GM21526 (cell line): Measurements from ENCODE around the gene MROH7.
"Not testable (repeated sequence)": the region's sequence is repeated elsewhere in the genome, so short reads cannot be mapped to it uniquely, and the experiment has no call there.

Experiments used
- ATAC-seq: cut with Tn5 transposase; IDR thresholded peaks from one replicate; pipeline ENCODE4 v1.9.1; 2021; ENCODE audit warnings: moderate library complexity; ENCODE audit not compliant: unreplicated experiment, low FRiP score

The MROH7 gene

GRCh38 chr1:54609301-54609921 is 32.2 kb upstream of the MROH7 start:
- no peak for ATAC-seq

DNA sequence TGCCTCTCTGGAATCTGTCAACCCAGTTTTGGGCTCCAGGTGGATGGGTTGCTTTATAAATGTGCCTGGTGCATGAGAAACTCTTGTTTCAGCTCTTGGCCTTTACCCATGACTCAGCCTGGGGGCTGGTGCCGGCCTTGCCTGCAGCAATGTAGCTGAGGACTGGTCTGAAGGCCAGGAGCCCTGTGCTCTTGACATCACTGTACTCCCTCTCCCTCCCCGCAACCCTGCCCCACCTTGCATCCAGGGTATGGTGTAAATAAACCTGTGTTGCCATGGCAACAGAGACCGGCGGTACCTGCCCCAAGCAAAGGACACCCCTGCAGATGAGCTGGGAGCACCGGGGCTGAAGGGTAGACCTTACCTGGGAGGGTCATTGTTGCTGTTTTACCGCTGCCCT is 31.5 kb upstream of the MROH7 start:
- ATAC-seq, result no peak

DNA sequence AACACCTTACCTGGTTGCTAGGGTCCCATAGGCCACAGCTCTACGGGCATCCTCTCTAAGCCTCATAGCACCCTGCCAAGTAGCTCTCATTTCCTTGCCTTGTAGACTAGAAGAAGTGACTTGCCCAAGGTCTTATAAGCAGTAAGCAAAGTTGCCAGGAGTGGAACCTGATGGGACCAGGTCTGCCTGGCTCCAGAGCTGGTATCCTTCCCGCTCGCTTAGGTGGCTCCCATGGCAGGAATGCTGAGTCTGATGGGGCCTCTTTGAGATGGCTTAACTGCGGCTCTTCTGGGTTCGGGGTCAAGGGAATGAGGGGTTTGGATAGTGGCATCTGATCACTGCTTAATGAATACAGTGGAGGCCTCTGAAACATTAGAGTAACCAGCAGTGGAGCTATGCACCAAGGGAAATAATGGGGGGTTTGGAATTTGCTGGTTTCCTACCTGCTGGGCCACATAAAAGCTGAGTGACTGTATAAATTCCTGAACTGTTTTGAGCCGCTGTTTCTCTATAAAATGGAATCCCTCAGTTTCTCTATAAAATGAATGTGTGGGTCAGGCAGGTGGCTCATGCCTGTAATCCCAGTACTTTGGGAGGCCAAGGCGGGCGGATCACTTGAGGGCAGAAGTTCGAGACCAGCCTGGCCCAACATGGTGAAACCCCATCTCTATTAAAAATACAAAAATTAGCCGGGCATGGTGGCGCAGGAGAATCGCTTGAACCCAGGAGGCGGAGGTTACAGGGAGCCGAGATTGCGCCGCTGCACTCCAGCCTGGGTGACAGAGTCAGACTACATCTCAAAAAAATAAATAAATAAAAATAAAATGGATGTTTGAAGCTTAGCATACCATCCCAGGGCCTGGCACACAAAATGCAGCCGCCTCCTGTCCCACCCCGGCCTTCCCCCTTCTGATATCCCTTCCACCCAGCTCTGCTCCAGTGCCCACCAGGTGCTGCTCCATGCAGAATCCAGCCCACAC is 30.7 kb upstream of the MROH7 start:
- no peak for ATAC-seq

DNA sequence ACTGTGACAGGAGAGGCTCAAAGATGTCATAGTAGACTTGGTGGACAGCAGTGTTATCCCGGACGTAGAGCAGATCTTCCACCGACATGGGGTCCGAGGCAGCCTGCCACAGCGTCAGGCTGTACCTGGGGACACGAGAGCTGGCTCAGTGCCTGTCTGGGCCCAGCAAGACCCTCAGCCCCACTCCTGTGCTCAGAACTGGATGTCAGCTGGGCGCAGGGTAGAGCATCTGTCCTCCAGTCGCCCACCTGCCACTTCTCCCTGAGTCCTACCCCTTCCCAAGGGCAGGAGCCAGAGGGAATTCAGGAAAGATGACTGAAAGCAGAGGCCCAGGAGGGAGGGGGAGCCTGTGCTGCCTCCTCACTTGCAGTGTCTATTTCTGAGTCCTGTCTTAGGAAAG is 30.0 kb upstream of the MROH7 start:
- ATAC-seq, result no peak

GRCh38 chr1:54614024-54614423 is 27.6 kb upstream of the MROH7 start:
- ATAC-seq, result no peak

GRCh38 chr1:54614563-54614962 is 27.0 kb upstream of the MROH7 start:
- no peak for ATAC-seq

GRCh38 chr1:54615531-54616279 is 25.9 kb upstream of the MROH7 start:
- no peak for ATAC-seq

- no peak for ATAC-seq
Measured at GRCh38 chr1:54619749-54620148, 21.8 kb upstream of the MROH7 start.

DNA sequence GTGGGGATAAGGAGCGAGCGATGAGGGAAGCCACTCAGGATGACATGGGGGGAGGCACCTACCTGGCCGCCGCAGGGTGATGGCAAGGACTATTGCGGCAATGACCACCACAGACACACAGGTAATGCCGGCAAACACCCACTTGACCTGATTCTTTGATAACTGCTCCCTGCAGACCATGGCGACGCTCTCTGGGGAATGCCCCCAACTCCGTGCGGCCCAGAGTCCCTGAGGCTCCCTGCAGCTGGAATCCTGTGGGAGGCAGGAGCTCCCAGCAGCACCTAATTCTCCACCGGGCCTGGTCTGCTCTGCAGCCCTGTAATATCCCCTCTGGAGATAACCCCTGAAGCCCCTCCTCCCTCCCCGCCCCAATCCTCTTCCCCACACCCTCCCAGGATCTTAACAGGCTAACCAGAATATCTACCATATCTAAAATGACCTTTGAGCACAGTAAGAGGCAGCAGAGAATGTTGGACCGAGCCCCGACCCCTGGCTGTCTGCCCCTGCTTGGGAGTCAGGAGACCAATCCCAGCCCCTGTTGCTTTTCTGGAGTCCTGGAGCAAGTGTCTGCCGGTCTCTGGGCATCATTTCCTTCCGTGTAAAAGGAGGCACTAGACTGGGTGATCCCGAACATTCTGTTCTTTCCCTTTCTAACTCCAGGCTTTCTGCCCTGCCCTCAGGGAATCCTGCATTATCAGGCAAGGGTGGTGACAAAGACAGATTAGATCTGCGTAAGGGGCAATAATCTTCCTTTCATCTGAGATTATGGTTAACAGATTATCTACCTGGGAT is 18.2 kb upstream of the MROH7 start, which contains the start of gene FAM151A:
FAM151A (minus strand) TSS at position 310 of the 792 bp plus-strand sequence; CDS start at position 180, 130 bp downstream.
- no peak for ATAC-seq

DNA sequence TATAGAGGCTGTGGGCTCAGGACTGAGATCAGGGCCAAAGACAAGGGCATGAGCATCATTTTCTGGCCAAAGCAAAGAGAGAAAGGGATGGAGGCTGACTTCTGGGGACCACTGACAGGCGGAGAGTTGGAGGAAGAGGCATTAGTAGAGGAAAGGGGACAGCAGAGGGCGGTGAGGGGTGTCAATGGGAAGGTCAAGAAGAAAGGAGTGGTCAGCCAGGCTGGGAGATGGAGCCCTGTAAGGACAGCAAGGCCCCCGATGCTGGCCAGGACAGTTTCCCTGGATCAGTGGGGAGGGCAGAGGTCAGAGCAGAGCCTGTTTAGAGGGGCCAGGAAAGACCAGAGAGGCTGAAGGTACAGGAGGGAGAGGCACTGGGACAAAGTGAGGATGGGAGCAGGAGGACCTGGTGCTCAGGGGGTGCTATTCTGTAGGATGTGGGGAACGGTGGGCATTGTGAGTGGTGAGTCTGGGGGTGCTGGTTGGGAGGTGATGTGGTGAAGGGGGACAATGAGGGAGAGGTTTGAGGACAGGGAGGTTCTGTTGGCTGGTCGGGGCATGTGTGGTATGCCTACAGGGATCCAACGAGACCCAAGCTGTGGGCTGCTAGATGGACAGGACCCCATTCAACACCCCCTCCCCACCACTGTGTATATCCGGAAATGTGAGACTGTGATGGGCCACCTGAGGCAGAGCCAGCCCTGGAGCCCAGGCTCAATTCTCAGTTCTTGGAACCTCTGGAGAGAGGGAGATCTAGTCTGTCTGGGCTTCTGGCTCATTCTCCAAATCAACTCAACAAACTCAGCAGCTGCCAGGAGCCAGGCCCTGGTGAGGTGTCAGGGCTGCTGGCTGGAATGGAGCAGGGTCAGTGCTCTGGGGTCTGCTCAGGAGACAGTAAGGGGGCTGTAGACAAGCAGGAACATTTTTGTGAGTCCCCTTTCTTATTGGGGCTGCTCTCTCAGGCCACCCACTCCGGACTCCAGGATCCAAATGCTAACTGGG is 16.8 kb upstream of the MROH7 start:
- no peak for ATAC-seq

GRCh38 chr1:54627196-54627595 is 14.4 kb upstream of the MROH7 start:
- ATAC-seq, result no peak

GRCh38 chr1:54635804-54636203 is 5.8 kb upstream of the MROH7 start:
- not testable (repeated sequence) for ATAC-seq

DNA sequence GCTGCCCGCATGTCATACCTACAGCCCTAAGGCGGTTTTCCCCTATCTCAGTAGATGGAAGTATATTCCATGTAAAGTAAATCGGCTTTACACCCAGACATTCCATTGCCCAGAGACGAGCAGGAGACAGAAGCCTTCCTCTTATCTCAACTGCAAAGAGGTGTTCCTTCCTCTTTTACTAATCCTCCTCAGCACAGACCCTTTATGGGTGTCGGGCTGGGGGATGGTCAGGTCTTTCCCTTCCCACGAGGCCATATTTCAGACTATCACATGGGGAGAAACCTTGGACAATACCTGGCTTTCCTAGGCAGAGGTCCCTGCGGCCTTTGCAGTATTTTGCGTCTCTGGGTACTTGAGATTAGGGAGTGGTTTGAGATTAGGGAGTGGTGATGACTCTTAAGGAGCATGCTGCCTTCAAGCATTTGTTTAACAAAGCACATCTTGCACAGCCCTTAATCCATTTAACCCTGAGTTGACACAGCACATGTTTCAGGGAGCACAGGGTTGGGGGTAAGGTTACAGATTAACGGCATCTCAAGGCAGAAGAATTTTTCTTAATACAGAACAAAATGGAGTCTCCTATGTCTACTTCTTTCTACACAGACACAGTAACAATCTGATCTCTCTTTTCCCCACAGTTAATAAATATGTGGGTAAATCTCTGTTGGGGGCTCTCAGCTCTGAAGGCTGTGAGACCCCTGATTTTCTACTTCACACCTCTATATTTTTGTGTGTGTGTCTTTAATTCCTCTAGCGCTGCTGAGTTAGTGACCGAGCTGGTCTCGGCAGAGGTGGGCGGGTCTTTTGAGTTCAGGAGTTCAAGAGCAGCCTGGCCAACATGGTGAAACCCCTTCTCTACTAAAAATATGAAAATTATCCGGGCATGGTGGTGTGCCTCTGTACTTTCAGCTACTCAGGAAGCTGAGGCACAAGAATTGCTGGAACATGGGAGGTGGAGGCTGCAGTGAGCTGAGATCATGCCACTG is 4.8 kb upstream of the MROH7 start:
- ATAC-seq, result not testable (repeated sequence)

- no peak for ATAC-seq
Measured at GRCh38 chr1:54640361-54640760, 1.2 kb upstream of the MROH7 start.

GRCh38 chr1:54643736-54644135 is 2.1 kb downstream of the MROH7 start:
- no peak for ATAC-seq

DNA sequence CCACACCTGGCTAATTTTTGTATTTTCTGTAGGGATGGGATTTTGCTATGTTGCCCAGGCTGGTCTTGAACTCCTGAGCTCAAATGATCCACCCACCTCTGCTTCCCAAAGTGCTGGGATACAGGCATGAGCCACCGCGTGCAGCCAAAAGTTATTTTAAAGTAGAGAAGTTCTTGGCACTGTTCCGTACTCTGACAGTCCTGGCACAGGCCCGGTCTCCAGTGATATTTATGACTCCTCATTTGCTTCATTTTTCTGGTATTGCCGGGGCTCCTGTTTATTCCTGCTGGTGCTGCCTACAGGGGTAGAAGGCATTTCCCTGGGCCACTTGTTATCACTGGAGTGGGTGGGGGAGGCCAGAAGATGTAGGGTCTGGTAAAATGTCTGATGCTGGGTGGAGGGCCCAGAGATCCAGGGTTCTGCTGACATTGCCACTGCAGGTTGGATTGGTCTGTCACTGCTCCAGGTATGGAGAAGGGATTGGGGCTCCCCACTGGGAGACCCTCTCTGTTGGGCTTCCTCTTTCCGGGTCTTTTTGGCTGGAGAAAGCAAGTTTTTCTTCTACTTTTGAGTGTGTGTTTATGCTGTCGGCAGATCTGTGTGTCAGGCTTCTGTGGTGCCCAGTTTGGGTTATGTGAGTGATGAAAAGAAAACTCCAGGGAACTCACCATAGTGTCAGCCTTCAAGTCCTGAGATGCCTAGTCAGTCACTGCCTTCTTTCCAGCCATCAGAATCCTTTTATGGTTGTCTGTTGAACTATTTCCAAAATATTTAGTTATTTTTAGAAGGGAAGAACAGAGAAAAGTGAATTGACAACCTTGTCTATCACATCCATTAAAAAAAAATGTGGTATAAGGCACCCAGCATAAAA is 4.5 kb downstream of the MROH7 start:
- no peak for ATAC-seq
